Ureter (tissue), 1 donor: Measurements from ENCODE around the gene INO80C. TPM values are rescaled to one million over a fixed set of nuclear protein-coding genes. Genes with fewer than 3 reads are reported as not detected.
"Not testable (repeated sequence)": the region's sequence is repeated elsewhere in the genome, so short reads cannot be mapped to it uniquely, and the experiment has no call there.

Experiments
- DNase-seq: peaks from one replicate; pipeline ENCODE4 v3.0.0-alpha.2; 2020; ENCODE audit warnings: low spot score
- total RNA-seq: library from RNA; stranded (reverse); gene quantifications from one replicate; pipeline ENCODE4 v1.2.4, GENCODE V29; 2023
- donor health status: DM: yes; HTN: yes; CAD: no.

INO80C gene
- total RNA-seq, 1 donor from 2014 or later, result 41.7 TPM

DNA sequence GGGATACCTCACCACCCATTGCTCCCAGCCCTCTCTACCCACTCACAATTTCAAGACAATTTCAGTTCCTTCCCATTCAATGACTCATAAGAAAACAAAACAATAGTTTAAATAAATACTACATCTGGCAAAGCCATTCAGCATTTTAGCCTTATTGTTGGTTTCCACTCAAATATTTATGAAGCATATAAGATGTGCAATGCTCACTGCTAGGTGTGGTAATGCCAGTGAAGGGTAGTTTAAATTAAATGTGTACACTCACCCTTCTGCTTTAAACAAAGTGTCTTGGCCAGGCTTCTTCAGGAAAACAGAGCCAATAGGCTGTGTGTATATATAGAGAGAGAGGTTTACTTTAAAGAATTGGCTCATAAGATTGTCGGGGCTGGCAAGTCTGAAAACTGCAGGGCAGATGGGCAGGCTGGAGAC, 37.0 kb downstream of the INO80C start:
- no peak for DNase-seq

DNA sequence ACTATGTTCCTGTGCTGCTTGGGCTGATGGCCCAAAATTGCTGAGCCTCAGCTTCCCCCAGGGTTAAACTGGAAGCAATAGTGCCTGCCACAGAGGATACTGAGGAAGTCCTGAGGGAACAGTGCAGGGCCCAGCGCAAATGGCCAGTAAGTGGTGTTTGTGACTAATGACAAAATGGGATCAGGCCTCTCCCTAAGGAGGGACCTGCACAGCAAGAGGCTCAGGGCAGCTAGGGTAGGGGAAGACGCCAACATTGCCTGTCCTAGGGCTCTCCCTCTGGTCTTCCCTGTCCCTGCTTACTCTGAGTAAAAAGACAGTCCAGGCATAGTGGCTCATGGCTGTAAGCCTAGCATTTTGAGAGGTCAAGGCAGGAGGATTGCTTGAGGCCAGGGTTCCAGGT, 37.8 kb downstream of the INO80C start:
- DNase-seq, result no peak

DNA sequence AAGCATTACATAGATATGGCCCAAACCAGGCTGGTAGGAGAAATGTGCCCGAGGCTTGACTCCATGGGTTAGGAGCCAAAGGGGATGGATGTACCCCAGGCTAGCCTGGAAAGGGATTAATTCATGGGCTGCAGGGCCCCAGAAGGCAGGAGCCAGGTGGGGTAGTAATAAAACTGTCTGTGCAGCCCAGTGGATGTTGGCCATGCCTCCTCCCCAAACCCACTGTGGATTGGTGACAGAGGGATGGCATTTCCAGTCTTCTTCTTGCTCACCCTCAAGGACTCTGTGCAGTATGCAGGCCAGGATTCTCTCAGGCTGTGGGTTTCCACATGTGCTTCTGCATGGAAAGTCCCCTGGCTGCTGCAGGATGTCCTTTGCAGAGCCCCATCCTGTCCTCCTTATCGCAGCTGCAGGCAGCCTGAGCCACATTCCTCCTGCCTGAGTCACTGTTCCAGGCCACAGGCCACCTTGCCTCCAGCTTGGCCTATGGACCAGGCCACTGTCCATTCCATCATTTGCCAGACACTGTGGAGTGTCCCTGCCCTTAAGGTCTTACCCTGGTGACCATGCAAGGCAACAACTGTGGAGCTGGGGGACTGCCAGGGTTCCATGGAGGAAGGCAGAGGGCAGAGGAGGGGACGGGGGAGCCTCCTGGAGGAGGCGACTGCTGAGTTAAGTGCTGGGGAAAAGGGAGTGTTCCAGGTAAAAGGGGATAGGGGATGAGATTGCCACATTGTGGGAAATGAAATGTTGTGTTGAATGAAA, 38.9 kb downstream of the INO80C start:
- peak; percentile 76 for DNase-seq

DNA sequence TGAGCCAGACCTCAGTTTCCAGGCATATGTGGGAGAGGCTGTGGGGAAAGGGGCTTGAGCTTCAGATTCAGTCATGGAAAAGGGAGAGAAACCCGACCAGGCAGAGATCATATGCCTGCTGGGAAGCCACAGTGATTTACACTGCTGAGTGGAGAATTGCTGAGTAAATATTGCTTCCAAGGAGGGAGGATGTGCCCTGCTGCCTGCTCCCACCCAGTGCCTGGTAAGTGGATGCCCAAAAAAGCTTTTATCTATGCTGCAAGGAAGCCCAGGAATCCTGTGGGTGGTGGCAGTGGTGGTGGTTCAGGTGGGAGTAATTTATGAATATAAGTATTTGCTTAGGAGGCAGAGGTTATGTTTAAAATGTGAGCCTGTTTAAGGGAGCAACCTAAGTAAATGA, 39.5 kb downstream of the INO80C start:
- no peak for DNase-seq

DNA sequence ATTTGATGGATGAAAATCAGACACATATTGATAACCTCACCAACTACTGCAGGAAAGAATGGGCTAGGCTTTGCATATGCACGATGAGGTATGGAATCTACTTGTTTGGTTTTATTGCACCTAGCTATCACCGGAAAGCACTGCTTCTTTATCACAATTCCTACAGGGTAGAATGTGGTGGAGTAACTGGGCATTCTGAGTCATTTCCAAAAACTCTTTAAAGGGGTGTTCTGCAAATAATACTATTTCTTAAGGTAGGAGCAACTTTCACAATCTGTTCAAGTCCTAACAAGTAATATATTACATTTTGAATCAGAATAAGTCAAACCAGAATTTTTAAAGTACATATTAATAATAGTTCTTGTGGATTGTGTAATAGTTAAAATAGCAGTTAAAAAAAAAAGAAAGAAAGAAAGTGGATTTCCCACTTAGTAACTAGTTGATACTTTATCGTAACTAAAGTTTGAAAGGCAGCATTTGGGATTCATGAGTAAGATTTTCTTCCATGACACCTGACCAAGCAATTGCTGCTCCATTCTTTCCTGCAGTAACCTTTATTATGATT, 40.5 kb downstream of the INO80C start:
- DNase-seq, result no peak

DNA sequence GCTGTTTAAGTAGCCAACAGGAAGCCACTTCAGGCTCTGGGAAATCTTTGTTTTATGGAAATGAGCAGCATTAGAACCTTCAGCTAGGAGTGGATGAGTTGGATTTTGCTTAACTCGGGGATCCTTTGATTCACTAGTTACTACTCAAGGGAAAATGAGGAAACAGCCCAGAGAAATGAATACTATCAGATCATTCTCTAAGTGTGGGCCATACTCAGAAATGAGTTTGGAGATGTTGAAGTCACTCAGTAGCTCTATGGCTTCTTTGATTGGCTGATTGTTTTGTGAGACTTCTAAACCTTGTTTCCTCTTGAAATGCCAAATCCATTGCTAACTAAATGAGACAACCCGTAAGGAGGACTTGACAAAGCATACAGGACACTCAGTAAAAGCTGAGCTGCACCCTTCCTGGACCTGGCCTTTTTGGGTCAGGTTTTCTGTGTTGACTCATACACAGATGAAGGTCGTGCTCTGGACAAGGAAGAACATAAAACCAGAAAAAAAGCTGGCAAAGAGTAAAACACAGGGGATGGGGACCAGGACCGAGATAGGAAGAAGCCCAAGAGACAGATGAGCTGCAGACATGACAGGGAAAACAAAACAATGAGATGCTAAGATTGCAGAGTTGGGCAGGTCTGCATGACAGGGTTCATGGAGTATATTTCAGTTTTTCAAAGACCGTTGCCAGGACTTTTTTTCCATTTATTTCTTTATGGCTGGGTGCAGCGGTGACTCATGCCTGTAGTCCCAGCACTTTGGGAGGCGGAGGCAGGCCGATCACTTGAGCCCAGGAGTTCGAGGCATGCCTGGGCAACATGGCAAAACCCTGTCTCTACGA, 41.6 kb downstream of the INO80C start:
- no peak for DNase-seq

DNA sequence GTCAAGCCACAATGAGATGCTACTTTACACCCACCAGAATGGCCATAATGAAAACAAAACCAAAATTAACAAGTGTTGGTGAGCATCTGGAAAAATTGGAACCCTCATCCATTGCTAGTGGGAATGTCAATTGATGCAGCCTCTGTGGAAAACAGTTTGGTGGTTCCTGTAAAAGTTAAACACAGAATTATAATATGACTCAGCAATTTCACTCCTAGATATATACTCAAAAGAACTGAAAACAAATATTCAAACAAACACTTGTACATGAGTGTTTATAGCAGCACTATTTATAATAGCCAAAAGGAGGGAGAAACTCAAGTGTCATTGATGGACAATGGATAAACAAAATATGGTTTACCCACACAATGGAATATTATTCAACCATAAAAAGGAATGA, 43.0 kb downstream of the INO80C start:
- DNase-seq, result no peak

DNA sequence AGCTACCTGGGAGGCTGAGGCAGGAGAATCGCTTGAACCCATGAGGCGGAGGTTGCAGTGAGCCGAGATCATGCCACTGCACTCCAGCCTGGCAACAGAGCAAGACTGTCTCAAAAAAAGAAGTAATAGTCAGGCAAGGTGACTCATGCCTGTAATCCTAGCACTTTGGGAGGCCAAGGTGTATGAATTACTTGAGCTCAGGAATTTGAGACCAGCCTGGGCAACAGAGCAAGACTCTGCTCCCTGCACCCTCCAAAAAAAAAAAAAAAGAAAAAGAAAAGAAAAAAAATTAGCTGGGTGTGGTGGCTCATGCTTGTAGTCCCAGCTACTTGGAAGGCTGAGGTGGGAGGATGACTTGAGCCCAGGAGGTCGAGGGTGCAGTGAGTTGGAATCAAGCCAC, 44.7 kb downstream of the INO80C start:
- DNase-seq, result not testable (repeated sequence)

DNA sequence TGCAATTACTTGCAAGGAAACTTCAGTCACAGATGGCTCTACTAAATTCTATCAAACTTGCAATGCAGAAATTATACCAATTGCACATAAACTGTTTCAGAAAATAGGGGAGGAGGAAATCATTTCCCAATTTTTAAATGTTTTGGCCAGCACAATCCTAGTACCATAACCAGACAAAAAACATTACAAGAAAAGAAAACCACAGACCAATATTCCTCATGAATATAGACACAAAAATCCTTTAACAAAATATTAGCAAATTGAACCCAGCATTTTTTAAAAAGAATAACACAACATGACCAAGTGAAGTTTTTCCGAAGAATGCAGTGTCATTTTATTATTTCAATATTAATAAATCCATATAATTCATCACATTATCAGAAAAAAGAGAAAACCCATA, 45.8 kb downstream of the INO80C start:
- DNase-seq, result no peak

DNA sequence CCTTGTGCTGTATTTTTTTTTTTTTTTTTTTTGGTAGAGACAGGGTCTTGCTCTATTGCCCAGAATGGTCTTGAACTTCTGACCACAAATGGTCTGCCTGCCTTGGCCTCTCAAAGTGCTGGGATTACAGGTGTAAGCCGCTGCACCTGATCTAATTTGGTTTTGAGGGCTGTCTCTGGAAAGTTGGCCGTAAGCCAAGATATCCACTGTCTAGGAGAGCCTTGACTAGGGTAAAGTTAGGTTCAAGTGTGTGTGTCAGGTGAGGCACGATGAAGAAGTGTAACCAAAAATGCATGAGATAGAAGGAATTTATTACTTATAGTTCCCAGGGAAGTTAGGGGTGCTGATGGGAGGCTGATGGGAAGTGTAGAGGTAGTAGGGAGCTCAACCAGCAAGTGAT, 46.7 kb downstream of the INO80C start:
- no peak for DNase-seq

DNA sequence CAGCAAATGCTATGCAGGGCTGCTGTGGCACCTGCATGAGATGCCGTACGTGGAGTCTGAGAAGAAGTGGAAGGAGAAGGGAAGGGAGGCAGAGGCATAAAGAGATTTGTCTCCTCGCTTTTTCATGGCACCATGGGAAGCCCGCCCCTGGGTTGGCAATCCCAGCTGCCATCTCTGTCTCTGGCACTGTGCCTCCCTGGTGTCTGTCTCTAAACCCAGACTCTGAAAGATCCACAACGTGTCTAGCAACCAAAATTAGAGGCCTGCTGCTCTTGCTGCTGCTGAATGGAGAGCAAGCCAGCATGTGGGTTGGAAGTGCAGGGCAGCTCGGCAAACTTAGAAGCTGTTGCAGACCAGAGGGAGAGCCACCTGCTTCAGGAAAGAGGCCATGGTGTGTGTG, 53.1 kb downstream of the INO80C start:
- no peak for DNase-seq

DNA sequence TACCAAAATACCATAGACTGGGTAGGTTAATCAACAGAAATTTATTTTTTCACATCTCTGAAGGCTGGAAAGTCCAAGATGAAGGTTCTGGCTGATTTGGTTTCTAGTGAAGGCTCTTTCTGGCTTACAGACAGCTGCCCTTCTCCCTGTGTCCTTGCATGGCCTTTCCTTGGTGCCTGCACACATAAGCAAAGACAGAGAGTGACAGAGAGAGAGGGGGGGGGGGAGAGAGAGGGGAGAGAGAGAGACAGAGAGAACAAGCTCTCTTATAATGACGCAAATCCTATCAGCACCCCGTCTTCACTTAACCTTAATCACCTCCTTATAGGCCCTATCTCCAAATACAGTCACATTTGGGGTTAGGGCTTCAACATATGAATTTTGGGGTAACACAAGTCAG, 53.9 kb downstream of the INO80C start:
- no peak for DNase-seq

DNA sequence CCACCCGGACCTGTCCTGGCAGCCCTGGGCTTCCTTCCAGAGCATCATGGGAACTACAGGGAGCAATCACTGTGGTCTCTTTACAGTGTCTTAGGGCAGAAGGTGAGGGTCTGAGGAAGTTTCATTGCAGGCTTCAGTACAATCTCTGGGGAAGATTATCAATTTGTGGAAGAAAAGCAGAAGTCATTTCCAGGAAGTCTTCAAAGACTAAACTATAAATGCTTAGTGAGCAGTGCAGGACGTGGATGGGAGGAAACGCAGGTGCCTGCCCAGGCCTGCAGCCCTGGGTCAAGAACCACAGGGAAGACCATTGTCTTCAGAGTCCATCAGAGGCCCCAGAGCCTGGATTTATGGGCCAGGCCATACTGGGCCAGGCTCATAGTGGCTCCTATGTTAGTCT, 54.3 kb downstream of the INO80C start:
- no peak for DNase-seq

DNA sequence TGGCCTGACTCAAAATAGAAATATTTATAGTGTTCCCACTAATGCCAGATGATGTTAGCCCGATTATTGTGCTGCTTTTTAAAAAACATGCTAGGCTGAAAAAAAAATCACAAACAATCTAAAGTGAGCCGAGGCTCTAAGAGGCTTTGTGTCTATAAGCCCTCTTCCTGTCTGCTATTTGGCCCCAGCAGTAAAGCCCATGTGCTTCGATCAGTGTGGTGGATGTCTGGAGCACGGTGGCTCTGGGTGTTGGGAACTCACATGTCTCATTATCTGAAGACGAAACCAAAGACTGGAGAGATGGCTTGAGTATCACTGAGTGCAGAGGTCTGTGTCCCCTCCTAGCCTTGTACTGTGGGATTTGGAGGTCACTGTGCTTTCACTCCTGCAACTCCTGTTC, 55.1 kb downstream of the INO80C start:
- no peak for DNase-seq

DNA sequence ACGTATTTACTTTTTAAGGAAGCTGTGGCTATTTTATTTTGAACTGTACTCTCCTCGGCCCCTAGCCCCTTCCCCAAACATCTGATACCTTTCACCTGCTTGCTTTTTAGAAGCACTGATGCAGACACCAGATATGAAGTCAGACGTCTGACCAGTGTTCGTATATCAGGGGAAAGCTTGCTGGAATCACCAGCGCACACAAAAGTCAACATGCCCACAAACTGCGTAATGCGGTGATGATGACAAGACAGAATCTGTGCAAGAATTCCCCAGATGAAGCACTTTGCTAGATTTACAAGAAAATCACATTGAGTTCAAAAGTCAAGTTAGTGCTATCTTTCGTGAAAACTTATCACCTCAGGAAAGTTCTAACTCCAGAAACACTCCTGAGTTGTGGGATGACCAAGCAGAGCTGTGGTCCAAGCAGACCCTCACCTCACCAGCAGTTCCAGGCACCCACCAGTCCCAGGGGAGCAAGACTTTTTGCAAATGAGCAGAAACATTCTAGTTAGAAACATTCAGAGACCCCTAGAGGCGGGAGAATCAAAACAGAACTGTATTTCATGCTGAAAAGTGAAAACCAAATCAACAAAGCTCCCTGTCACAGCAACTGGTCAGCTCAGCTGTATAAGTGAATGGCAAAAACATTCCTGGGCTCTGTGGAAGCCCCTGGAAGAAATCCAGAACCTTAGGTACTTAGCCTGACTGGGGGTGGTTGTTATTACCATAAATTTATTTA, 55.7 kb downstream of the INO80C start:
- no peak for DNase-seq

DNA sequence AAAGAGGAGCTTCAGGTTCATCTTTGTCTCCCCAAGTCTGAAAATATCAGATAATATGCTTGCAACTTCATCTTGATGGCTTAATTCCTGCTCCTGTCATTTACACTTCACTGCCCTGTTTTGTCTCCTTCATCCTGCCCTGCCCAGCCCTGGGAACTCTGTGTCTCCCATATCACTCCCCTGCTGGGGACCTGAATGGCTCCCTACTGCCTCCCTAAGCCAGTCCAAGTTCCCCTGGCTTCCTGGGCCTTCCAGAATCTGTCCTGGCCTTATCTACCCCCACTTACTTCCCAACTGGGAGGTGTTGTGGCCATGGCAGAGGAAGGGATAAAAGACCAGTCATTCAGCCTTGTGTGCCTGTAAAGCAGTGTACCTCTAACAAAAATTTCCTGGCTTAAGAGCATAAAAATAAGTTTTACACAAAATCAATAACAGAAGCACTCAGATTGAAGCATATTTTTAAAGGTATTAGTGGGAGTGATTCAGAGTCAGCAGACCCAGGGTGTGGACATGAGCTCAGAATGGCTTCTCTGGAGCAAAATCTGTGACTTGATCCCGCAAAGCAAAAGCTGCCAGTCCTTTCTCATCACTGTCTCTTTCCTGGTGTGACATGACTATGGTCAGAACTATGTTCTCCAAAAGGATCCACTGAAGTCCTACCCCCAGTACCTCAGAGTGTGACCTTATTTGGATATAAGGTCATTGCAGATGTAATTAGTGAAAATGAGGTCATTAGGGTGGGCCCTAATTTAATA, 59.1 kb downstream of the INO80C start:
- no peak for DNase-seq

DNA sequence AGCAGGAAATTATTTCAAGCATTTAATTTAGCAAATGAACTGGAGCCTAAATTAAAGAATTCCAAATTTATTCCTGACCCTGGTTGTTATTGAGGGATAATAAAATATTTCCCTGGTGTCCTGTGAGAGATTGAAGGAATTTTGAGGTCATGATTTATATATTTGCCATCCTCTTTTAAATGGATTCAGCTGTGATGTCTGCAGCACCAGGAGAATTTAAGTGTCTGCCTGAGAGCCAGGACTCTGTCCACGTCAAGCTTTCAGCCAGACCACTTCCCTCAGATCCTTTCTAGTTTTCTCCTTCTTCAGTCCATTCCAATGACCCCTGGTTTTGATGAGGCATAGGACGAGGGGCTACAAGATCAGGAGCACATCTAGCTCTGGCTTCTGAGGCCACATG, 59.9 kb downstream of the INO80C start:
- no peak for DNase-seq

DNA sequence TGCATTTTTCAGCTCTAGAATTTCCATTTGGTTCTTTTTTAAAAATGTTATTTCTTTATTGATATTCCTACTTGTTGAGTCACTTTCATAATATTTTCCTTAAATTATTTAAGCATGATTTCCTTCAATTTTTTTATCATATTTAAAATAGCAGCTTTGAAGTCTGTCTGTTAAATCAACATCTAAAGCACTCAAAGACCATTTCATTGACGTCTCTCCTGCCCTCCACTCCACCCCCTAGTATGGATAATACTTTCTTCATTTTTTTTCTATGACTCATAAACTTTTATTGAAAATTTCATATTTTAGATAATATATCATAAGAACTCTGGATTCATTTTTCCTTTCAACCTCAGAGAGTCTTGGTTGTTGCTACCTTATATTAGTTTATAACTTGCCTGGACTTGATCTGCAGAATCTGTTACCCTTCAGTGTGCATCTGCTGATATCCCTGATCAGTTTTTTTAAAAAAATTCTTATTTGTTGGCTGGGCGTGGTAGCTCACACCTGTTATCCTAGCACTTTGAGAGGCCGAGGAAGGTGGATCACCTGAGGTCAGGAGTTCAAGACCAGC, 61.6 kb downstream of the INO80C start:
- DNase-seq, result no peak

DNA sequence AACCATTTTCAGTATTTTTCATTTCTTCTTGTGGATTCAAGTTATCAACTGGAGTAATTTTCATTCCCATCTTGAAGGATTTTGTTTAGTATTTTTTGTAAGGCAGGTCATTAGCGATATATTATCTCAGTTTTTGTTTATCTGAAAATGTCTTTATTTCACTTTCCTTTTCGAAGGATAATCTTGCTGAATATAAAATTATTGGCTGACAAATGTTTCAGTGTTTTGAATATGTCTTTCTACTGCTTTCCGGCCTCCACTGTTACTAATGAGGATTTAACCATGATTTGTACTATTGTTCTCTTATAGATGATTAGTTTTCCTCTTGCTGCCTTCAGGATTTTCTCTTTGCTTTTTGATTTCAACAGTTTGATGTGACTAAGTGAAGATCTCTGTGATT, 62.4 kb downstream of the INO80C start:
- no peak for DNase-seq

DNA sequence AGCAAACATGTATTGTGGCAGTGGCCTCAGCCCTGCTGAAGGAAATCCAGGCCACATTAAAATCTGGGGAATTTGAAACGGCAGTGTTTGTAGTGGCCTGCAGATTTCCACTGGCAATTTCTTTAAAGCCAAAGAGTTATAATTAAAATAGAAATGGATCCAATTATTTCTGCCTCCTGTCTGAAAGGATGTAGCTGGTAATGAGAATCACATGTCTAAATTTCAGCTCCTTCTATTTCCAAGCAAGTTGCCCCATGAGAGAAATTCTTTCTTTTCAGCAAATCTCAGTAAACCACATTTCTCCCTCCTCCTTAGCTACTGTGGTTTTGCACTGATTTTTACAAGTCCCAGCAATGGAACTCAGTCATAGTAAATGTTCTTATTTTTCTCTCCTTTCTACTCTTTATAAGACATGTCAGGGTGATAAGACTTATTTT, 65.2 kb downstream of the INO80C start:
- DNase-seq, result no peak

DNA sequence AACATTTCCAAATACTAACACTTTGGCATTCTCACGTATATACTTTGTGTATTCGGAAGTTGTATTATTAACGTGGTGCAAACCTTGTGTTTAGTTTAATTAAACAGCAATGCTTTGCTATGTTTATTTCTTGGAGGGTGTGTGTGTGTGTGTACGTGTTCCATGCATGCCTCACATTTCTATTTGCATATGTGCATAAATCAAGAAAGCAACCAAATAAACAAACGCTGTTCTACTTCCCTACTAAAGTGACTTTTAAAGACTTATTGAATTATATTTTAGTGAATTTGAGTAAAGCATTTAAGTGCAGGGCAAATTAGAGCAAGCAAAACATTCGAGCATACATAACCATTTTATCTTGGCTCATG, 66.4 kb downstream of the INO80C start:
- no peak for DNase-seq
